ENCODE results near the gene NUDT5. TPM values are rescaled to one million over a fixed set of nuclear protein-coding genes. Genes with fewer than 3 reads are reported as not detected.
"Not testable (repeated sequence)": the region's sequence is repeated elsewhere in the genome, so short reads cannot be mapped to it uniquely, and the experiment has no call there.

The NUDT5 gene
- 10 to 100 TPM in 11 of 12 donors, not detected in 1; 15.7 to 45.8 (median 26.9) TPM for polyA plus RNA-seq (ENCODE audit: insufficient read length in 12 of 12)
- long read RNA-seq, donor 1, partial matches to known transcripts: 15 of 38 reads
- long read RNA-seq, donor 1, other reads (novel, unspliced or antisense): 23 of 38 reads
- long read RNA-seq, donor 2, partial matches to known transcripts: 0 of 10 reads
- long read RNA-seq, donor 2, other reads (novel, unspliced or antisense): 10 of 10 reads
- long read RNA-seq, donor 3: 0 reads
- long read RNA-seq, donor 4: 0 reads
- long read RNA-seq, donor 5: 0 reads
- long read RNA-seq, donor 6: 0 reads
- long read RNA-seq, donor 7: 0 reads
- long read RNA-seq, donor 8, partial matches to known transcripts: 0 of 6 reads
- long read RNA-seq, donor 8, other reads (novel, unspliced or antisense): 5 of 6 reads
- long read RNA-seq, donor 9, partial matches to known transcripts: 0 of 11 reads
- long read RNA-seq, donor 9, other reads (novel, unspliced or antisense): 11 of 11 reads
- long read RNA-seq, donor 10: 0 reads
- long read RNA-seq, donor 11, partial matches to known transcripts: 0 of 22 reads
- long read RNA-seq, donor 11, other reads (novel, unspliced or antisense): 22 of 22 reads

DNA sequence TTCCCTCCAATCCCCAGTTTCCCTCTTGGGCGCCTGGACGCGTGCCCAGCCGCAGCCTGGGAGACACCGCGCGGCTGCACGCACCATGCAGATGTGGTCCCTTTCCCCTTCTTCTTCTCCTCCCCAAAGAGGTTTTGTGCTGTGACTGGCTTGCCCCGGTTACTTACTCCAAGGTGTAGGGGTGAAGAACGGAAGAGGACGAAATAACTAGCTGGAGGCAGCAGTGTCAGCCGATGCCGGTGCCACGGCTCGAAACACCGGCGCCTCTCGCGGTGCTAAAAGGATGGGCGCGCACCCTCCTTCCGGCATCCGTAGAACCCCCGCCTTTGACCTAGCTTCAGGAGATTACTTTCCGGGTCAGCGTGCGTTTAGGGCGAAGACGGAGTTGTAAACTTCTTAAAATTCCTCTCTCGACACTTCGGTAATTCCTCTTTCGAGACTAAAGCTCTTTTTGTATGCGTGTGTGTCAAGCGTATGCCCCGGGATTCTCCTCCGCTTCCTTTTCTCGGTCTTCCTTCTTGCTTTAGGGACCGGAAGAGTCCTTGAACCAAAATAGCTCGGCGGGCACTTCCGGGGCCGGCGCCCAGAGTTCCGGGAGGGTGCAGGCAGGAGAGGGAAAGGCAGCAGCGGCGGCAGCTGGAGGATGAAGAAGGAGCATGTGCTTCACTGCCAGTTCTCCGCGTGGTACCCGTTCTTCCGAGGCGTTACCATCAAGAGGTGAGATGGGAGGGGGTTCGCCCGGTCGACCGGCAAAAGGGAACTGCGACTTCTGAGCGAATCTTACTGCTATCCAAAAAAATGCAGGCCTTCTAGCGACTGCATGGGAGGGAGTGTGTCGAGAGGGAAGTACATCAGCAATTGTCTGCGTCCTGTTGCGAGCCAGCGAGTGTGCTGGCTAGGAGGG, at the start of gene NUDT5, which contains the start of gene CDC123:
Gene NUDT5, minus strand, starts transcription at position 289 of the 904 bp plus-strand sequence. CDS start 9,600 bp downstream, outside the sequence.
Gene CDC123, plus strand, starts transcription at position 586 of the 904 bp plus-strand sequence. Its CDS starts 58 bp downstream, at position 644.
- DNase-seq: peak; percentile 93

DNA sequence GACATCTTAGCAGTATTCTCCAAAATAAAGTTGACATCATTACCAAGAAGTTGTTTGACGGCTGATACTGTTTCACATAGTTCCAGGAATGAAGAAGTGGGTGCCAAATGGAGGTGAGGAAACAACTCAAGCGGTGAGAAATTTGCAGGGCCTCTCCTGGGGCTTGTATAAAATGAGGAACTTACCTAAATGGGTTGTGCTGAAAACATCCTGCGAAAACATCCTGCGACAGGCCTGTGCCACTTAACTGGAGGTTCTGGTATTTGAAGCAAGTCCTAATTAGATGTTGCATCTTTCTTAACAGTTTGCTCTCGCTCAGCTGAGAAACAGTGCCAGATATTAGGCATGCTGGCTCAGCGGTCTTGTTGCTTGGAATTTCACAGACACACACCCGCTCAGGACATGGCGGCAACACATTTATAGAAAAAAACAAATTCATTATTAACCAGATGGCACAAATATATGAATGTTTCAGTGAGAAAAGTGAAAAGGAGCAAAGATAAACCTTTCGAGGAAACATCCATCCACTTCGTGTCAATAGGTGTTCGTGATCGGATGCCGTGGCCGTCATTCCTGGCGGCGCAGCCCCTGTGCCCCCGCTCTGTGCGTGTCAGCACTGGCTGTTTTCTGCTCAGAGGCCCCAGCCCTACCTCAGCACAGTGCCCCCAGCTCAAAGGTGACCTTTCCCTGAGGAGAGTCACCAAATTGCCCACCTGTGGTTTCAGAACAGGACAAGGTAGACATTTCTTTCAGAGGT, 48.4 kb upstream of the NUDT5 start:
- DNase-seq: no peak

DNA sequence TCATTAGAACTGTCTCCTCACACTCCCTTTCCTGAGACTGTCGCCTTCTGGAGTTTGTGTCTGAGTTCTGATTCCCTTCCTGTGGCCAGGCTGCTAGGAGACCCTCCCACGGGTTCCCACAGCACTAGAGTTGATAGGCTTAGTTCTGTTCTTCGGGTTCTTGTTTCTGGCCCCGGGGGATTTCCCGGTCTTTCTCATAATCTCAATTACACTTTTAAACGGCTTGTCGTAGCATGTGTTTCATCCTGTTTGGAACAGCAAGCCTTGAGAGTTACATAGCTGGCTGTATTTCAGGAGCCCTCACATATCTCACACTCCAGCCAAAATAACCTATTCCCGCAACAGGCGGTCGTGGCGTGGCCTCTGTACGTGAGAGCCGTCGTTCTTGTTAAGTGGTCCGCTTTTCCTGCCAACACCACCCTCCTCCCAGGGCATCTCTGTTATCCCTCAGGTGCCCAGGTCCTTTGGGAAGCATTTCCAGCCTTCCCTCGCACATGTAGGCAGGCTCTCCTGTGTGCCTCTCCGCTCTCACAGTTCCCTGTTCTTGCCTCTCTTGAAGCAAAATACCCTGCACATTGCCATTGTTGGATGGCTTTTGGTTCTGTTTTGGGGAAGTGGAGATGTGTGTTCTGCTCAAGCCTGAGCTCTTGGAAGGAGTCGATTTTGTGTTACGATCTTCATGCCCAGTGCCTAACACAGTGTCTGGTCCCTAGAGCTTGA, 46.3 kb upstream of the NUDT5 start:
- no peak for DNase-seq

DNA sequence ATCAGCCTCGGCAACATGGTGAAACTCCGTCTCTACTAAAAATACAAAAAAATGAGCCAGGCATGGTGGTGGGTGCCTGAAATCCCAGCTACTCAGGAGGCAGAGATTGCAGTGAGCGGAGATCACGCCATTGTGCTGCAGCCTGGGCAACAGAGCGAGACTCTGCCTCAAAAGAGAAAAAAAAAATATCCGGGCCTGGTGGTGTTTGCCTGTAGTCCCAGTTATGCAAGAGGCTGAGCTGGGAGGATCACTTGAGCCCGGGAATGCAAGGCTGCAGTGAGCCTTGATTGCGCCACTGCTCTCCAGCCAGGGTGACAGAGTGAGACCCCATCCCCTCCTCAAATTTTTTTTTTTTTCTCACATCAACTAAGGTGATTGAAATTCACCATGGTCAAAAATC, 43.1 kb upstream of the NUDT5 start:
- no peak for DNase-seq

DNA sequence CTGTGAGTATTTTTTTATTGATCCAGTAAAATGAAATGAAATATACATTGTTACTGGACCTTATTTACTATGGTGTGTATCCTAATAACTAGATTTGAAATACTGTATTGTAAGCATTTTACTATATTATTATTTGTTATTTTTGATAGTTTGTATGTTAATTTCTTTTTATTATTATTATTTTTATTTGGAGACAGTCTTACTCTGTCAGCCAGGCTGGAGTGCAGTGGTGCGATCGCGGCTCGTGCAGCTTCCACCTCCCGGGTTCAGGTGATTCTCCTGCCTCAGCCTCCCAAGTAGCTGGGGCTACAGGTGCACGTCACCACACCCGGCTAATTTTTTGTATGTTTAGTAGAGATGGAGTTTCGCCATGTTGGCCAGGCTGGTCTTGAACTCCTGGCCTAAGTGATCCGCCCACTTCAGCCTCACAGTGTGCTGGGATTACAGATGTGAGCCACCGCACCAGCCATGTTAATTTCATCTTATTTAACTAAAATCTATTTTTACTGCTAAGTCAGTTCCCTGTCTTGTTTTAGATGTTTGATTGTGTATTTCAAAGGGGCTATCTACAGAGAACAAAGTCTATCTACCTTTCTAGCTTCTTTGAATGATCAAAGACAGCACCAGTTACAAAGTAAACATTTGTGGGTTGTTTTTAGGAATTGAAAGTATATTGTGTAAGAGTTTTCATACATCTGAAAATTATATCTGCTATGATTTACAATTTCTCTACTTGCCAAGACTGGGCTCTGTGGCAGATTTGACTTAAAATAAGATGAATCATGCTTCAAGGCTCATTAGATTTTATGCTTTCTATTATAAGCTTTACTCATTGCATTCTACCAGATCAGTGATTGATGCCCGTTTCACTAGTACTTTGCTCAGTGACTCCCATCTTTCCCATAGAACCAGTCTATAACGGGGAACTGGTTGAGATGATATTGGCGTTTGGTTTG, 41.9 kb upstream of the NUDT5 start:
- DNase-seq: no peak

DNA sequence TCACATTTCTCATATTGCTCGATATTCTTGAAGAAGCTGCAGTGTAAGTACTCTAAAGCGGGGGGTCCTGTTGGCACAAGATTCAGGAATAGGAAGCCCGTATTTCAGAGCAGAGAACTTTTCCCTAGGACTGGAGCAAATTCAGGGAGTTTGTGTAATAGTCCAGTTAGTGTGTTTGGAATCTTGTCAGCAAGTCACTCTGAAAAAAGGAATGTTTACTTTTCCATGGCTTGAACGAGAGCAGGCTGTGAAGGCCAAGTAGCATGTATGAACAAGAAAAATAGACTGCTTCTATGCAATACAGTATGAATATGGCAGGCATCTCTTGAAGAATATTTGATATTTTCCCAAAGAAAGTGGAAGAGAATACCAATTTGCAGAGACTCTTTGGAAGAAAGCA, 40.1 kb upstream of the NUDT5 start:
- DNase-seq: no peak

DNA sequence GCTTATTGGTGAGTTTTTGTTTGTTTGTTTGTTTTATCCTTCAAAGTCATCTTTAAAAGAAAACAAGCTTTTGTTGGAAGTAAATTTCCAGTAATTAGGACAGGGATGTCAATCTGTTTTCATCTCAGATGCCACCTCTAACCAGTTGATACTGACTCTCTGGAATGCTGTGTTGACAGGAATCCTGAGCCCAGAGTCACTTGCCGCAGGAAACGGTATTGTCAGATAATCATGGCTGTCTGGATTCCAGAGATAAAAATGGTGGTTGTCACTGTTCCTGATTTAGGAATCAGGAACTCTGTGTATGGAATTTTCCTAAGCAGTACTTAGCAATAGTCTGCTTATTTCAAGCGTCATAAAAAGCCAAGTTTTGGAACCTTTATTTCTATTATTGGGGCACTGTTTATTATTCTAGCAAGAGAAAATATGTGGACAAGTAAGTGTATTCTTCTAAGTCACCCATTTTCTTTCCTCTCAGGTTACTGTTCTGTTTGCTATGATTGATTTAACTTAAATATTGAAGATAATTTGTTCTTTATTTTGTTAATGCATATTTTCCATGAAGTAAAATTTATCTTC, 39.5 kb upstream of the NUDT5 start:
- DNase-seq: no peak

DNA sequence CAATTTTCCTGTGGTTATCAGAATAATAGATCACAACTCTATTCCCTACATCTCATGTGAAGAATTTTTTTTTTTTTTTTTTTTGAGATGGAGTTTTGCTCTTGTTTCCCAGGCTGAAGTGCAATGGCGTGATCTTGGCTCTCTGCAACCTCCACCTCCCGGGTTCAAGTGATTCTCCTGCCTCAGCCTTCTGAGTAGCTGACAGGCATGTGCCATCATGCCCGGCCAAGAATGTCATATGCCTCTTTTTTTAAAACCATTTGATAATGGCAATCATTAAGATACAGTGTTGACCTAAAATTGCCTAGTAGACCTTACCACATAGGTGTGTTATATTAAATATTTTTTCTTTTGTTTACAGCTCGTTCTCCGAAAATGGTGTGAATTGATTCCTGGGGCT, 39.0 kb upstream of the NUDT5 start:
- not testable (repeated sequence) for DNase-seq

DNA sequence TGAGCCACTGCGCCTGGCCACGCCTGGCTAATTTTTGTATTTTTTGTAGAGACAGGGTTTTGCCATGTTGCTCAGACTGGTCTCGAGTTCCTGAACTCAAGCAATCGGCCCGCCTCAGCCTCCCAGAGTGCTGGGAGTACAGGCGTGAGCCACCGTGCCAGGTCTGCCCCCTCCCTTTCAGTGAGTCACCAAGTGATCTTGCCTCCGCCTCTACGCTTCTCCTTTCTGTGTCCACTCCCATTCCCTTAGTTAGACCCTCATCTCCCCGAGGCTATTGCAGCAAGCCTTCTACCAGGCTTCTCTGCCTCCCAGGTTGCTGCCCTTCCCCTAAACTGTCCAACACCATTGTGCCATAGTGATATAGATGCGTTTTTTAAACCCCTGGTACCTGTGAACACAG, 33.2 kb upstream of the NUDT5 start:
- DNase-seq: no peak

DNA sequence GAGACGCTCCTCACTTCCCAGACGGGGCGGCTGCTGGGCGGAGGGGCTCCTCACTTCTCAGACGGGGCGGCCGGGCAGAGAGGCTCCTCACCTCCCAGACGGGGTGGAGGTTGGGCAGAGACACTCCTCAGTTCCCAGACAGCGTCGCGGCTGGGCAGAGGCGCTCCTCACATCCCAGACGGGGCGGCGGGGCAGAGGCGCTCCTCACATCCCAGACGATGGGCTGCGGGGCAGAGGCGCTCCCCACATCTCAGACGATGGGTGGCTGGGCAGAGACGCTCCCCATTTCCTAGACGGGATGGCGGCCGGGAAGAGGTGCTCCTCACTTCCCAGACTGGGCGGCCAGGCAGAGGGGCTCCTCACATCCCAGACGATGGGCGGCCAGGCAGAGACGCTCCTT, 30.7 kb upstream of the NUDT5 start:
- DNase-seq: not testable (repeated sequence)

DNA sequence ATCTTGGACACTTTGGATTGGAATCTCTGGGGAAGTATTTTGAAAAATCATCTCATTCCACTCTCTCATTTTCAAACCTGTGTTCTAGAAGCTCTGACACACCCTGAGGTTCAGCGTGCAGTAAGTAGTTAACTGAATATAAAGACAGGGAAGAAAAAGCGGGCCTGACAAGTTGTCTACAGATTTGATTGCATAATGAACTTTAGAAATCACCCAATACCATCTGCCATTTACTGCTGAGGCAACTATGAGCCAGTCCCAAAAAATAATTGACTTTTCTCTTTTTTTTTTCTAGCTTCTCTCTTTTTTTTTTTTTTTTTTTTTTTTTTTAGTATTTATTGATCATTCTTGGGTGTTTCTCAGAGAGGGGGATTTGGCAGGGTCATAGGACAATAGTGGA, 29.8 kb upstream of the NUDT5 start:
- DNase-seq: no peak

DNA sequence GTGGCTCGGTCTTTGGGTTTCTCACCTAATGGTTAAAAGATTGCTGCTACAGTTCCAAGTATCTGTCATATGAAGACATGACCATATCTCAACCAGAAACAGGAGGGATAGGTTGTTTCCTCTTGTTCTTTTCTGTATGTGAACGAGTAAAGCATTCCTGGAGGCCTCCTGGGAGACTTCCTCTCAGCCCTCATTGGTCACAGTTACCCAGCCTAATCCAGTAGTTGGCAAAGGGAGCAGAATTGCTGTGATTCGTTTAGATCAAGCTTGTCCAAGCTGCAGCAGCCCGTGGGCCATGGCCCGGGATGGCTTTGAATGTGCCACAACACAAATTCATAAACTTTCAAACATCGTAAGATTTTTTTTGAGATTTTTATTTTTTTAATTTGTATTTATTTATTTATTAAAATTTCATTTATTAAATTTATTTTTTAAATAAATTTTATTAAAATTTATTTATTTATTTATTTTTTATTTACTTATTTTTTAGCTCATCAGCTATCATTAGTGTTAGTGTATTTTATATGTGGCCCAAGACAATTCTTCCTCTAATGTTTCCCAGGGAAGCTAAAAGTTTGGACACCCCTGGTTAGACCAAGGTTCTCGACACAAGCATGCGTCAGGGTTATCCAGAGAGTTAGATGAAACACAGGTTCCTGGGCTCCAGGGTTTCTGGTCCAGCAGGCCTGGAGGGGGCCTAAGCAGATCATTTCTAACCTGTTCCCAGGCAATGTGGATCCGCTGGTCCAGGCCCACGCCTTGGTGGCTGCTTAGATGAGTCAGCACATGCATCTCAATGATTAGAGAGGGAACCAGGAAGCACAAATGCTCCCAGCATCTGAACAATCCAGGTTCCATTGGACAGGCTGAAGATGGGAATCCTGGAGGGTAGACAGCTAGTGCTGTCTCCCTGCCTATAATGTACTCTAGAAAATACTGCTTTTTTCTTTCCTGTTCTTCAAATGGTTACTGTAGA, 25.9 kb upstream of the NUDT5 start:
- DNase-seq: no peak

DNA sequence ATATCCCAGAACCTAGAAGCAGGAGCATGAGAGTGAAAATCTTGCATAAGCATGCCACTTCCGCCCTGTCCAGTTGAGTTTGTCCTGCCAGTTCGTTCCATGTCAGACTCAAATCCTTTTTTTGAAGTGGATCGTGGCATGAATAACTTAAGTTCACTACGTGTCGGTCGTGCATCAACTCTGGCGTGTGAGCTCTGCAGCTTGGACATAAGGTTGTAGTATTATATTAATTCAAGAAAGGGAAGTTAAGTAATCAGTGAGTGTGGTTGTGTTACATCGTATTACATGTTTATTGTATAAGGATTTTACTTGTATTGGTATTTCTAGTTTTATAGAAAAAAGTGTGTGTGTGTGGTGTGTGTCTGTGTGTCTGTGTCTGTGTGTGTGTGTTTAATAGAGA, 23.3 kb upstream of the NUDT5 start:
- DNase-seq: no peak

DNA sequence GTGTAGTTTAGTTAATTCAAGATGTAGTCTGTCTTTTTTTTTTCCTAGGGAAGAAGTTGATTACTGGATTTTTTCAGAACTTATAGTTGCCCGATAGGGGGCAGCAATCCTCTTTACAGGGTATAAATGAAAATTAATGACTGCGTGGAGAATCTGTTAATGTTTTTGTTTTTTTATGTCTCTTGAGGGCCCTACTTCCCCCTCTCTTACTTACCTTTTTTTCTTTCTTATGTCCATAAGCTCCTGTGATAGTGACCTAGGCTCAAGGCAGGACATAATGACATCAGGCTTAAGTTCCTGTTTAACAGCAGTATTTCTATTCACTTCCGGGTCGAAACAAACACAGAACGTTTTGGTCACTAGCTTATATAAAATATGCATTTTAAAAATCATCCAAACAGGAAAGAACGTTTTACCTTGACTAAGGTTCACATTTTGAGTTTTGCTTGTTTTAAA, 19.1 kb upstream of the NUDT5 start:
- peak; percentile 33 for DNase-seq

DNA sequence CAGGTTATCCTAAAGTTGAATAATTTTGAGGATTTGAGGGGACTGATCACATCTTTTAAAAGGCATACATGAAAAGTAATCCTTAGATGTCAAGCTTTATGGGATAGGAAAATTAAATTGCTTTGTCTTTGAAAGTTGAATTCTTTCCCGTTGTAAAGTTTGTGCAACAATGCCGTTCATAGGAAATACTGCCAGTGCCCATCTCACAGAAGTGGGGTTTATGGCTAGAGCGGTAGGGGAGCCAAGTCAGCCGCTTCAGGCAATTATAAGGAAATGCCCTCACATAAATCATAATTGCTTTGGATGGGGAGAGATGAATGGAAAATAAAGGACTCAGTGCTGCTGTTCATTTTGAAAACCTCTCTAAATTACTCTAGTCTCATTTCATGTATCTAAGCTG, 18.4 kb upstream of the NUDT5 start:
- DNase-seq: no peak

DNA sequence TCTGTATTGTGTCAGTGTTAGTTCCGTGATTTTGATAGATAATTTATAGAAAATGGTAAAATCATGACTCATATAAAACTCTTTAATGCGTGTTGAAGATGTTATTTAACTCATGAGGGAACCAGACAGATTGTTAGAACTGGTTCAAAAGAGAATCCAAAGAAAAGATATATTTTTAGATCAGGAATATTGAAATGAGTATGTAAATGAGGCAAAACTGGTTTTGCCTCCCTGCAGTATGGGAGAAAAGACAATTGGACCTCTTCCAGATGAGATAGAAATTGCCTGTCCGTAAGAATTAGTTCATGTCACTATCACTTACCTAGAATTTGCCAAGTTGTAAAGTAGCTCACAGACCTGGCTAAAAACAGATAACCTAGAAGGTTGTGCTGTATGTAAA, 17.9 kb upstream of the NUDT5 start:
- no peak for DNase-seq

DNA sequence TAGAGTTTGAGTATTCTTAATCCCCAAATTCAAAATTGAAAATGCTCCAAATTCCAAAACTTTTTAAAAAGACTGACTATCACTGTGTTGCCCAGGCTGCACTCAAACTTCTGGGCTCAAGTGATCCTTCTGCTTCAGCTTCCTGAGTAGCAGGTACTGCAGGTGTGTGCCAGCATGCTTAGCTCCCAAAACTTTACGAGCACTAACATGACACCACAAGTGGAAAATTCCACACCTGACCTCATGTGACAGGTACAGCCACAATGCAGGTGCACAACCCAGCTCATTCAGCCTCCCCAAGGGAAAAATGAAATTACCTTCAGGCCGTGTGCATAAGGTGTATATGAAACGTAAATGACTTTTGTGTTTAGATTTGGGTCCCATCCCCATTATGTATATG, 16.8 kb upstream of the NUDT5 start:
- no peak for DNase-seq

DNA sequence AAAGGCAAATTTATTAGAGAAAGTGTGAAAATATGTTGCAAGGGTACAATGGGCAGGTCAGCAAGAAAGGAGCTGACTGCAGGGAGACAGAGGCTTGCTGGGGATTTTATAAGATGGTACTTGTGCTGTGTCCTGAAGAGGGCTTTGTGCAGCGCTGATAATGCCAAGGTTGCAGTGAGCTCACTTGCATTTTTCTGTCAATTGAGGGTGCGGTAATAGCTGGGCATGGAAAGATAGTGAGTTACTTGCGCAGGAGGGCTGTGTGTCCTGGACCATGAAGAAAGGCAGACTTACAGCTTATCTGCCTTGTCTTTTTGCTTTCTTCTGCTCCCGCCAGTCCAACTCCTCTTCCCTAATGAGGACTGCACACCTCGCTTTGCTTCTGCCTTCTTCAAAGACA, 12.8 kb upstream of the NUDT5 start:
- no peak for DNase-seq

Measured in muscle of arm (tissue), 14 donors.